ENCODE measurements around the gene GGTLC2. TPM values are rescaled to one million over a fixed set of nuclear protein-coding genes. Genes with fewer than 3 reads are reported as not detected.
"Not testable (repeated sequence)": the region's sequence is repeated elsewhere in the genome, so short reads cannot be mapped to it uniquely, and the experiment has no call there.

Gene GGTLC2
- total RNA-seq, 2 experiments from 2014 or later, result not detected

DNA sequence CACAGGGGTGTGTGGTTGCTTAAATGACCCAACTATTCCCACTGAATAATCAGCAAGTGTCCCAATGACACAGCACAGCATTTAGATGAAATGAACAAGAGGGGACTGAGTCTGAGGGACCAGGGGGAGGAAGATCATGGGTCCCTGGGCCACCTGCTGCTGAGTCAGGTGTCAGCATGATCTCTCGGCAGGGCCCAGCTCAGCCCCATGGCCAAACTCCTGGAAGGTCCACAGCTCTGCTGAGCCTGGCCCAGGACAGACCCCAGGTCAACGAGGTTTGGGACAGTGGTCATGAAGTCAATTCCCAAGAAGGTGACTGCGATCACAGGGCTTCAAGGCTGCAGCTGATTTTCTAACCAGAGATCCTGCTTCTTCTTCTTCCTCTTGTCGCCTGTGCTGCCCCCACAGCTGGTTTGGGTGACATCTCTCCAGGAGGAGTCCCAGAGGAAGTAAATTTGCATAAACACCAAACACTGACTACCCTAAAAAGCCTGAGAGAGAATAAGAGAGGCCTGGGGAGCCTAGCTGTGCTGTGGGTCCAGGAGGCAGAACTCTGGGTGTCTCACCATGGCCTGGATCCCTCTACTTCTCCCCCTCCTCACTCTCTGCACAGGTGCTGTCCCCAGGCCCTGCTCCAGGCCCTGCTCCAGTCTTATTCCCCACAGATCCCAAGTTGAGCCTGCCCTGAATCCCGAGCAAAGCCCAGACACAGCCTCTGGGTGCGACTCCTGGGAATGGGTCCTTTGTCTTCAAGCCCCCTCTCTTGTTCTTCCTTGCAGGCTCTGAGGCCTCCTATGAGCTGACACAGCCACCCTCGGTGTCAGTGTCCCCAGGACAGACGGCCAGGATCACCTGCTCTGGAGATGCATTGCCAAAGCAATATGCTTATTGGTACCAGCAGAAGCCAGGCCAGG lies 42.0 kb downstream of the GGTLC2 start:
- CTCF ChIA-PET, POLR2A ChIA-PET: not testable (repeated sequence)

DNA sequence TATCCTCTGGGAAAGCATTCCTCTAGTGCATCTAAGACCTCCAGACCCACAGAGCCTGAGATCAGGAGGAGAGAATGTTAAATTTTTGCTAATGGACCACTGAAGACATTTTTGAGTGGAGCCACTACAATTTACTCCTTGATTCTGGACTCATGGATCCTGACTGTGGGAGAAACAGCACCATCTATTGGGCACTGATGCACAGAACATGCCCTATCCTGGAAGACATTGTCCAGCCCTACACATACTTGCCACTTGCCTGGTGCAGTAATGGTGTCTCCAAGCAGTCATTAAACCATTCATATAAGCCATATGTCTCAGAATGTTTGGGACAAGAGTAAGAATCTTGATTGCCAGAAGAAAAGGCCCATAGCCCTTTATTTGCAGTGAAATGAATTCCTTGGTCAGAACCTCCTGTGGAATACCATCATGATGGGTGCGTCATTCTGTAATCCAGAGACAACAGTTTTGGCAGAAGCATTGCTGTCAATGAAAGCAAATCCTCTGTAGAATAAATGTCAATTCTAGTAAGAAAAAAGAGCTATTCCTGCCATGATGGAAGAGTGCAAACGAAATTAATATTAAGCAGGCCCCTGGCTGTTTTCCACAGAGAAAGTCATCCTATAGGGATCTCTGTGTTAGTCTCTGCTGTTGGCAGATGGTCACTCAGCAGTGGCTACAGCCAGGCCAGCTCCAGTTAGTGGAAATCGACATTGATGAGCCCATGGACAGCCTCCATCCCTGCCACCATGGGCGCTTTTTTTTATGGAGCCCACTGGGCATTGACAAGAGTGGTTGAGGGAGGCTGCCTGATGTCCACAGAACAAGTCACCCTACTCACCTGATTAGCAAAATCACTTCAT lies 43.5 kb downstream of the GGTLC2 start:
- CTCF ChIA-PET, result interaction anchor here (1.9 kb wide), 1 partner anchor 100 kb away, joined by 7 read pairs; no protein-coding TSS in a partner anchor
- POLR2A ChIA-PET, result no interaction called here

DNA sequence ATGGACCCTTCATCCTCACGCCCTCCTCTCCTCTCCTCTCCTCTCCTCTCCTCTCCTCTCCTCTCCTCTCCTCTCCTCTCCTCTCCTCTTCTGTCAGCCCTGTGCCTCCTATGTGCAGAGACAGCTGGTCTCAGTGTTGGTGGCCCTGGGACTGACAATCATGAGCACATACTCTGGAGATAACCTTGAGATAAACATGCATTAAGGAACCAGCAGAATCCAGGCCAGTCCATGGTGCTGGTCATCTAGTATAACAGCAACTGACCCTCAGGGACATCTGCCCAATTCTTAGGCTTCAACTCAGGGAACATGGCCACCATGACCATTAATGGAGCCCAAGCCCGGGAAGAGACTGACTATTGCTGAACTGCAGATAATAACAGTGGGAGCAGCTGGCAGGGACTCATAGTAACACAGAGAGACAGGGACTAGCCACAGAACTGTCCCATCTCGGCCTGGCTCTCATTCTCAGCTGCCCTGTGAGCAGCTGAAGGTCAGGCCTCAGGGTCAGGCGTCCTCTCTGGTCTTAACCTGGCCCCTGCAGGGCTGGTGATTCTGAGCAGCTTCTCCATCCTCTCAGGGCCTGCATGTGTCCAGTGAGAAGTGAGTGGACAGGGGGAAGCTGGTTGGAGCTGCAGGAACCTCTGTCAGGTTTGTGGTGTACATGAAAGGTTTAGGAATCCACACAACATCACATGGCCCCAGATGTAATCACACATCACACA lies 45.4 kb downstream of the GGTLC2 start:
- ChIA-PET CTCF (interaction anchor here (1.1 to 1.9 kb wide), 2 partner anchors 19 to 102 kb away, joined by 4 to 7 read pairs; no protein-coding TSS in a partner anchor), POLR2A (no interaction called here)

DNA sequence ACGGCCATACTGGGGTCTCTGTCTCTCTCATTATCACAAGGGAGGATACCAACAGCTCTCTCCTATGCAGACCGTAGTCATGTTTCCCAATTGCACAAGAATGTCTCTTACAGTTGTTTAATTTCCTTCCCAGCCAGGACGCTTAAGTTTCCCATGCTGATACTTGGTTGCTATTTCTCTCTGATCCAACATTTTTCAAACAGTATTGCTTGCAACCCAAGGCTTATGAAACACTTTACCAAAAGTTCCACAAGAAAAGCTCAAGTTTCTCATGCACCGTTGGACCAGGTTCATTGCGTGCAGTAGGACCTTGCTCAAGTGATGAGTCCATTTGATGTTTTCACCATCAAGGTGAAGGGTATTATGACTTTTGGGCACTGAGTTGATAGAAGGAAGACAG lies 46.6 kb downstream of the GGTLC2 start:
- CTCF ChIA-PET, result interaction anchor here (1.1 kb wide), 1 partner anchor 18 kb away, joined by 4 read pairs; no protein-coding TSS in a partner anchor
- POLR2A ChIA-PET, result no interaction called here

DNA sequence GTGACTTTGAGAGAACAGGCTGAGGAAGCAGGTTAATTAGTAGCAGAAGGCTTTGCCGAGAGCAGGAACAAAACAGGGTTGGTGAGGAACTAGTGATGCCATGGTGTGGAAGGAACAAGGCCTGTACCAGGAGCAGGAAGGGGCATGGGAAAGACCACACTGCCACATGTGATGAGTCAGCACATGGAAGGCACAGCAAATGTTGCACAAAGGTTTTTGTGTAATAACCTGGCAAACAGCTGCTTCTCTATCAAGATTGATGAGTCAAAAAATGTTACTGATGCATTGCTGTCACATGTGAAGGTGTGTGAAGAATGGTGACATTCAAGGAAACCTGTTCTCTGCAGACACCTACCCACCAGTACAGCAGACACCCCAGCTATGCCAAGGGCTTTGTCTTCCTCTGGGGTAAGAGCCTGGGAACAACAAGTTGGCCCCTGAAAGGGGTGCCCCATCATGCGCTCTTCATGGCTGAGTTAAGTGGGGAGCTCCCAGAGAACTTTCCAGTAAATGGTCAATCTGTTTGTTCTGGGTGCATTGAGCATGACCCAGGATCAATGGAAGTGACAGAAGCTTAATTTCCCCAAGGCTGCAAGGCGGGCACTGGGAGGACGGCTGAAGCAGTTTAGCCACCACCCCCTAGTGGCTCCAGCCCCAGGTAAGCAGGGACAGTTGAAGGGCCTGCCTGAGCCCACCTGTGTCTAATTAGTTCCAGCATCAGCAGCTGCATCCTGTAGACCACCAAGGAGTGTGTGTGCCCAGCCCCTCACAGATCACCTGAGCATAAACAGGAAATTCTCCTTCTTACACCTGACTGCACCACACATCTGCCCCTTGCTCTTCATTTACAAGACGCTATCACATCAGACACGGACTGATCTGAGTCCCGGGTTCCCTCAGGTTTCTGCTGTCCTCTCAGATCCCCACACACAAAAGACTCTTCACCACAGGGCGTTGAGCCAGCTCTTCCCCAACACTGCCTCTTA lies 47.6 kb downstream of the GGTLC2 start:
- CTCF ChIA-PET, result interaction anchor here (1.4 kb wide), 2 partner anchors 9 to 25 kb away, joined by 3 to 4 read pairs; no protein-coding TSS in a partner anchor

DNA sequence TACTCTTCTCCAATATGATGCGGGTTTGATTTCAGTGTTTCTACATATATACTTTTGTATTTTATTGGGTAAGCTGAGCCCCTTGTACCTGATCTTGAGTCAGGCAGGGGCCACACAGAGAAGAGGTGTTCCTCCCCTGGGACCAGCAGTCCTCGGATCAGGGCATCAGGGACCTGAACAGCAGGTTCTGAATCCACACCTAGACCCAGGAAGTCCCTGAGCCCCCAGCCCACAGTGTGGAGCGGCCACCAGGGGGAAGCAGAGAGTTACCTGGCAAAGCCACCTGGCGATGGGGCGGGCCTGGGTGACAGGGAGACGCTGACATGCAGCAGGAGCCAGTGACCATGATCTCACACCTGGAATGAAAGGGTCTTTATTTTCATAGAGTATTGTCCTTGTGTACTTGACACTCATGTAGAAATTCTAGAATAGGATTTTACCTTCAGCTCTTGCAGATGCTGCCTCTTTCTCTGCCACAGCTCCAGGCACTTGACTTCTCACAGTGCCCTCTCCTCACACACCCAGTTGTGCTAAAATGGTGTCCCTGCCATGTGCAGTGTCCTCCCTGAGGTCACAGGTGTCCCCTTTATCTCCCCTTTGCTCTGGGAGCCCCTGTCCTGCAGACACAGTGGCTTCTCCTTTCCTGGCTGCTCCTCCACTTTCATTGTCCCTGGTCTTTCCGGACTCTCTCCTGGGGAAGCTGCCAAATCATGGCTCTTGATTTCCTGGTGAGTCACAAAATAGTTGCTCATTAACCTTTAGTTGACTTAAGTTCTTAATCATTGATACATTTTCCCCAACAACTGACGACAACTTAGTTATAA lies 48.5 kb downstream of the GGTLC2 start:
- CTCF ChIA-PET, result interaction anchor here (1.4 kb wide), 2 partner anchors 10 to 26 kb away, joined by 3 to 4 read pairs; no protein-coding TSS in a partner anchor
- POLR2A ChIA-PET, result no interaction called here

More for the DNA sequence above, 47.6 kb downstream of the GGTLC2 start:
- POLR2A ChIA-PET, result no interaction called here

DNA sequence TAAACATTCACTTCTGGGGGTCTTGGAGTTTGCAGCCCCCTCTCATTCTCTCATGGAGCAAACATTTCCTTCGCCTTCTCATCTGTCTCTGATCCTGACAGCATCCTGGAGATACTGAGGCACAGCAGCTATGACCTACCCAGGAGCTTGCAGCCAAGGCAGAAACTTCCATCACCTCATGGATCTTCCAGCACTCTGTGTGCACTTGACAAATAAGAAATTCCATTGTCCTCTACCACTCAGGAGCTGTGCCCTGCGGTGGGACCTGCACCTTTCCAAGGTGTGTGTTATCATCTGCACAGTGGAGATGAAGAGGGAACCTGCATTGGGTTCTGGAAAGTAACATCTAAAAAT lies 49.1 kb downstream of the GGTLC2 start:
- POLR2A ChIA-PET, result no interaction called here
- CTCF ChIA-PET, result interaction anchor here (1.4 kb wide), 1 partner anchor 10 kb away, joined by 4 read pairs; no protein-coding TSS in a partner anchor

DNA sequence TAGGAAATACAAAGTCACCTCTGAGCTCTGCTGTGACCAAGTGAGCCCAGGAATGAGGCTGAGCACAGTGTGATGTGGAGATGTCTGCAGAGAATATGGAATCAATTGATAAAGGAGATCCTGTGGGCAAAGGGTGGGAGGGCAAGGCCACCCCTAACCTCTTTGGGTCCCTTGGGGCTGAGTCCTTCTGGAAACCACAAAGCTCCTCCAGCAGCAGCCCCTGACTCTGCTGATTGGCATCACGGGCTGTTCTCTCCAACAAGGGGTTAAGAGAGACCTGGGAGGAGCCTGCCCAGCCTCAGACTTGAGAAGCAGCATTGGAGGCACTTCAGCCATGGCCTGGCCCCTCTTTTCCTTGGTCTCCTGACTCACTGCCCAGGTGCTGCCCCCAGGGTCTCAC lies 49.7 kb downstream of the GGTLC2 start:
- CTCF ChIA-PET, result no interaction called here
- POLR2A ChIA-PET, result no interaction called here

DNA sequence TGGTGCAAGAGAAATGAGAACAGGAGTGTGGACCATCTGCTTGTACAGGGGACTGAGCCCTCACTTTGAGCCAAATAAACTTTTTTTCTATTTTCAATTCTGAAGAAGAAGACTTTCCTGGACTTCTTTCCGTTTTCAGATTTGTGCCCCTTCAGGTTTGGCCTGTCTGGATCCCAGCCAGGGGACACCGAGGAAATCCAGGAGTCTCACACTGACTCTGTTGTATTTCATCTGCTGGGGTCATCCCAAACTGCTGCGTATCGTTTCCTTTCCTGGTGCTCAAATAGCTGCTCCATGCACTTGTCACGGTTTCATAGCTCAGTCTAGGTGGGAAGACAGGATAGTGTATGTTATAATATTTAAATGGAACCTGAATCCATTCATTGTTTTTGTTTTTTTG lies 51.7 kb downstream of the GGTLC2 start:
- POLR2A ChIA-PET, result no interaction called here
- CTCF ChIA-PET, result interaction anchor here (0.7 to 1.0 kb wide), 2 partner anchors 11 to 60 kb away, joined by 3 read pairs; no protein-coding TSS in a partner anchor

Other genes starting within 250 kb of the GGTLC2 start
- gene ZNF280B, start 135.9 kb upstream of the GGTLC2 start, total RNA-seq, result 1 to 10 TPM; 3.8 to 4.1 TPM
- gene ZNF280A, start 124.3 kb upstream of the GGTLC2 start, total RNA-seq, result not detected
- not detected for gene PRAME, start 85.3 kb upstream of the GGTLC2 start, total RNA-seq
- gene IGLL5, start 243.2 kb downstream of the GGTLC2 start, total RNA-seq, result not detected